Stimulated activated CD4-positive, alpha-beta T cell treated with anti-CD3 and anti-CD28 coated beads, Interleukin-12 subunit alpha, Interleukin-12 subunit beta, amount 100 ng/mL, for 4 hours (primary cell): ENCODE results near the gene PPP6R2.

Experiments
- DNase-seq: peaks from one replicate; pipeline ENCODE4 v3.0.0-alpha.2; 2020

Gene PPP6R2

DNA sequence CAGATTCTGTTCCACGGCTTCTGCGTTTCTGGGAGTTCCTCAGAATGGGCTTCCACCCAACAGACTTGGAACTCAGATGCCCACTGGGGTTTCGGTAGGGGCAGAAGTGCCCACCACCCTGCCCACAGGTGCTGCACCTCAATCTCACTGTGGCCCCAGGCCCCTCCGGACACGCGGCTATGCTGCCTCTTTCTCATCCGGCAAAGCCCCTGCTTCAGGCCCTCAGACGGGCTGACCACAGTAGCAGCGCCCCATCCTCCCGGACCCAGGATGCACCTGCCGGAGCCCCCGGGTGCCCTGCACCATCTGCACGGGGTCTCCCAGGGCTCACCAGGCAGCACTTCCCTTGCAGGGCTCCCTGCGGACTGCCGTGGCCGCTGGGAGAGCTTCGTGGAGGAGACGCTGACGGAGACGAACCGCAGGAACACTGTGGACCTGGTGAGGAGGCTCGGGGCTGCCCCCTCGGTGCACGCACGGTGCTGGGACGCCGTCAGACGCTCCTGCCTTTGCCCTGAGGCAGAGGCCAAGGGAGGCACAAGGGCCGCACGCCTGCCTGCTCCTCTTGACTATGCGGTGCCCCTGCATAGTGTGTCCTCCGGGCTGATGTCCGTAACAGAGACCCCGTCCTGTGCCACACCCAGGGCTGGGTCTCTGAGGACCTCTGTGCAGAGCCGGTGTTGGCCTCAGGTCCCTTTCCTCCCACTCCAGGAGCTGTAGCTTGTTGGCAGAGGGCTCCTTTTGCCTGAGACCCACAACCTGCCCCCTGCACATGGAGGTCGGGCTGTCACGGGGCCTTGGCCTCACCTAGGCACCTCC is 93.1 kb downstream of the PPP6R2 start:
- no peak for DNase-seq

DNA sequence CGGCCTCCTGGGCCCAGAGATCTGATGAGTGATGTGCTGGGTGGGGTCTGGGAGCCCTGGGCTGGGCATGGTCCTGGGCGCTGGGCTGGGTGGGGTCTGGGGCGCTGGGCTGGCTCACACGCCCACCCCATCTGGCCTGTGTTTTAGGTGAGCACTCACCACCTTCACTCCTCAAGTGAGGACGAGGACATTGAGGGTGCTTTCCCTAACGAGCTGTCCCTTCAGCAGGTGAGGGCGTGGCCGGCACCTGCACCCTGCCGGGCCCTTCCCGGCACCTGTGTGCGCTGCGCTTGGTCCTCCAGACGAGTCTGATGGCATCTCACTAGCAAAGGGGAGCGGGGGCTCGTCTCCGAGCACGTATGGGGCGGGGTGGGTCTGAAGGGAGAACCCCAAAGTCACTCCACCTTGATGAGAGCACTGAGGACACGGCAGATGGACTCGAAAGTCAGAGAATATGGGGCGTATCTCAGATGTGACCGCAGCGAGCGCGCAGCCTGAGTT is 93.8 kb downstream of the PPP6R2 start:
- no peak for DNase-seq

GRCh38 chr22:50437511-50438304 is 94.6 kb downstream of the PPP6R2 start:
- DNase-seq: no peak

- DNase-seq: no peak
Observed at GRCh38 chr22:50438305-50439275, 95.5 kb downstream of the PPP6R2 start.

DNA sequence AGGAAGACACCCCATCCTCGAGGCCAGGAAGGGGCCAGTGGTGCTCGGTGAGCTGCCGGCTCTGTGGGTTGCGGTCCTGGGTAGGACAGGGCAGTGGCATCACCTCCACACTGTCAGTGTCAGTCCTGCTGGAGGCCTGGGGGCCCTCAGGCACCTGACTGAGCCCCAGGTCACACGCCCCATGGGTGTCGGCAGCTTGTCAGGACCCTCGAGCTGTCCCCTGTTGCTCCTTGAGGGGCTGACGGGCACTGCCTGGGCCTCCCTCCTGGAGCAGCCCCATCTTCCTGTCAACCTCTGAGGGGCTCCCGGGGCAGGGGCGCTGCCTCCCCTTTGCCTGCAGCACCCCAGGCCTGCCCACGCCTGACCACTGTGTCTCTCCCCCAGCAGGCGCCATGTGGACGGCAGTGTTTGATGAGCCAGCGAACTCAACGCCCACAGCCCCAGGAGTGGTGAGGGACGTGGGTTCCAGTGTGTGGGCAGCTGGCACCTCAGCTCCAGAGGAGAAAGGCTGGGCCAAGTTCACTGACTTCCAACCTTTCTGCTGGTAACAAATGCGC is 96.3 kb downstream of the PPP6R2 start:
- DNase-seq: no peak

GRCh38 chr22:50439871-50440331 is 96.8 kb downstream of the PPP6R2 start:
- no peak for DNase-seq

GRCh38 chr22:50440544-50441249 is 97.6 kb downstream of the PPP6R2 start:
- no peak for DNase-seq

DNA sequence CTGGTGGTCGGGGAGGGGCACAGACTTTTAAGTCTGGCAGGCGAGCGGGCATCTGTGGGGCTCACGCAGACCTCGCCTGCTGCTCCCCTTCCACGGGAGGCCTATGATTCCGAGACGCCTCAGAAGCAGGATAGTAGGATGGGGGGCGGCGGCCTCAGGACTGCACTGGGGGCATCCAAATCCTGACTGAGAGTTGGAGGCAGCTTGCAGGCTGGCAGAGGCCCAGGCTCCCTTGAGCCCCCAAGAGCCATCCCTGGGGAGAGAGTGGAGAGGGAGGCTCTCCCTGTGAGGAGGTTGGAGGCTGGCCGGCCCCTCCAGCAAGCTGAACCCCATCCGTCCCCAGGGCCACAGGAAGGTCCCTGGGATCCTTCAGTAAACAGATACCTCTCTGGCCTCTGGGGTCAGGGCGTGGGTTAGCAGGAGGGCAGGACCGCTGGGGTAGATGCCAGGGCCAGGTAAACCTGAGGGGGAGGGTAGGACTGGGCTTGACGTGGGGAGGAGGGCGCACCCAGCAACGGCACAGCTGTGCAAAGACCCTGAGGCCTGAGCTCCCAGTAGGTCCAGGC is 98.4 kb downstream of the PPP6R2 start:
- no peak for DNase-seq

GRCh38 chr22:50443197-50443596 is 100.1 kb downstream of the PPP6R2 start:
- DNase-seq: no peak

DNA sequence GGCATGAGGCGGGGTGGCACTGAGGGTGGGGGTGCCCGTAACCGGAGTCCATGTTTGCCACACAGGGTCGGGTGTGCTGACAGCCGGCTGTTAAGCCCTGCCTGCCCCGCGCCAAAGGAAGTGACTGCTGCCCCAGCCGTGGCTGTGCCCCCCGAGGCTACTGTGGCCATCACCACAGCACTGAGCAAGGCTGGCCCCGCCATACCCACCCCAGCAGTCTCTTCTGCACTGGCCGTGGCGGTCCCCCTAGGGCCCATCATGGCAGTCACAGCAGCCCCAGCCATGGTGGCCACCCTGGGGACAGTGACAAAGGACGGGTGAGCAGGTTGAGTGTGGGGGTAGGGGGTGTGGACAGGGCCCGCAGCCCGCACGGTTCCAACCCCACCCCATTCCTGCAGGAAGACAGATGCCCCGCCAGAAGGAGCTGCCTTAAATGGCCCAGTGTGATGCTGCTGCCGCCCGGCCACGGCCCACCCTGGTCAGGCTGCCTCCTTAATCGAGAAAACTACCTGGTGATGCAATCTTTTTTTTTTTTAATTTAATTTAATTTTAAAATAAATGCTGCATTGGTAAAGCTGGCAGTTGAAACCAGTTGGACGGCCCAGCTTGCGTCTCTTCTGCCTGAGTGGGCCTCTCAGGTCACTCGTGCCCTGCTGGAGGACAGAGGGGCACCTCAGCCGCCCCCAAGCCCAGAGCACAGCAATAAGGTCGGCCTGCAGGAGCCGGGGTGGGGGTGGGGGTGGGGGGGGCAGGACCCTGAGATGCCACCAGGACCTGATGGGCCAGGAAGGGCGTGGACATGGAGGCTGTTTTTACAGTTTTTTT is 100.9 kb downstream of the PPP6R2 start:
- no peak for DNase-seq

DNA sequence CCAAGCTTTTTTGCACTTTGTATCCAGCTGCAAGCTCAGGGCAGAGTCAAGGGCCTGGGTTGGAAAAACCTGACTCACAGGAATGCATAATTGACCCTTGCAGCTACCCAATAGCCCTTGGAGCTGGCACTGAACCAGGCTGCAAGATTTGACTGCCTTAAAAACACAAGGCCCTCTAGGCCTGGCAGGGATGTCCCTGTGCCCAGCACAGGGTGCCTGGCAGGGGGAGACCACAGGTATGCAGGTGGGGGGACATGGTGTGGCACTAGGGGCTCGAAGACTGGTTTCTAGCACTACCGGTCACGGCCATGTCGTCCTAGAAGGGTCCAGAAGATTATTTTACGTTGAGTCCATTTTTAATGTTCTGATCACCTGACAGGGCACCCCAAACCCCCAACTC is 101.5 kb downstream of the PPP6R2 start:
- DNase-seq: no peak

DNA sequence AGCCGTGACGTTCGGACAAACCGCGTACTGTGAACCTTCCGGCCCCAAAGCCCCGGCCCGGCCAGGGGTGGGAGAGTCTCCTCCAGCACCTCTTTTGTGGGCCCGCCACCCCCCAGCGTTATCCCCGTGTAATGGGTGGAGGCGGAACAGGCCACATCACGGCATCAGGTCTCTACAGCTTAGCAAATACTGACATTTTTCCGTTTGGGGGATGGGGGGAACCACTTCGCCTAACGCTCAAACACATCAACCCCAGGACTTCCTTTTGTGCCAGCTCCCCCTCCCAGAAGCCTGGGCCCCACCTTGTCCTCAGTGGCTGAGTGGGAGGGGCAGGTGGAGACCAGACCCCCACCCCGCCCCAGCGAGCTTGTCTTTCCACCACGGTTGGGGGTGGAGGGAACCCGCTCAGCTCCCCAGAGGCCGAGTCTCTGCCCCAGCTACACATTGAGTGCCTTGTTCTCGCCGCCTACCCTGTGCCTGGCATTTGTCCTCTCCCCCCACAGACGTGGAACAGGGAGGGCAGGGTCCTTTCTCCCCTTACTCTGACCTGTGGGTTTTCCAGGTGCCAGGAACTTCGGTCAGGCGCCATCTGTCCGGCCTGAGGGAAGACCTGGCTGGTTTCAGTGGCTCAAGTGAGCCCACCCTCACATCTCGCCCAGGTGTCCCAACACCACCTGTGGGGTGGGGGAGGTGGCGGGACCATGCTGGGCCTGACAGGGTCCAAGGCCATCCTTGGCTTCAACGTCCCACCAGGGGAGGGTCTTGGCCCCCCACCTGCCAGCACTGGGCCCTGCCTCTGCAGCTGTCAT is 102.1 kb downstream of the PPP6R2 start:
- DNase-seq: no peak

DNA sequence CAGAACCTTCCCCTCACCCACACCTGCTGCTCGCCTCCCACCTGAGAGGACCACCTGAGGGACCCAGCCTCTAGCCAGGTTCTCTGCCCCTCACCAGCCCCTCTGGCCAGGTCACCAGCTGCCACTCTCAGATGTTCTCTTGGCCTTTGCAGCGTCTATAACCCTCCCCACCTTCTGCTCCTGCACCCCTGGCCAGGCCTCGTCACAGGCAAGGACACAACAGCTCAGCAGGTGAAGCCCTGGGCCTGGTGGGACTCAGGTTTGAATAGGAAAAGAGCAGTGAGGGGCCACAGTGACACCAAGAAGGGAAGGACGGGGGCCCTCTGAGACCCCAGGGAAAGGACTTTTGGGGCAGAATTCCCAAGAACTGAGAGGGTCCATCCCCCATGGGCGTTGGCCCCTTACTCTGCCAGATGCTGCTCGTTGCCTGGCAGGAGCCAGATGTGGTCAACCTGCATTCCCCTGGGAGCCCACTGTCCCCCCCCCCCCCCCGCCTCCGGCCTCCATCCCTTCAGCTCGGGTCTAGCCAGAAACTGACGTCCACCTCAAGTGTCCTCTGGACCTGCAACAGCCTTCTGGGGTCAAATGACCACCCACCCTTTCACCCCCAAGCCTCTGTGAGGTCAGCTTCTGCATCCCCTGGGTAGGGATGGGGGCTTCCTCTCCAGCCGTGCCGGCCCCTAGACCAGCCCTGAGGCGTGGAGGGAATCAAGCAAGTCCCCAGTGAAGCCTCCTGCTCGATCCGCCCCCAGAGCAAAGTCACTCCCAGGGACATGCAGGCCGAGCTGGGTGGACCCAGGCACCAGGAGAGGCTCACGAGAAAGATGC is 103.0 kb downstream of the PPP6R2 start:
- no peak for DNase-seq

- DNase-seq: no peak
Observed at GRCh38 chr22:50446708-50447575, 103.8 kb downstream of the PPP6R2 start.

DNA sequence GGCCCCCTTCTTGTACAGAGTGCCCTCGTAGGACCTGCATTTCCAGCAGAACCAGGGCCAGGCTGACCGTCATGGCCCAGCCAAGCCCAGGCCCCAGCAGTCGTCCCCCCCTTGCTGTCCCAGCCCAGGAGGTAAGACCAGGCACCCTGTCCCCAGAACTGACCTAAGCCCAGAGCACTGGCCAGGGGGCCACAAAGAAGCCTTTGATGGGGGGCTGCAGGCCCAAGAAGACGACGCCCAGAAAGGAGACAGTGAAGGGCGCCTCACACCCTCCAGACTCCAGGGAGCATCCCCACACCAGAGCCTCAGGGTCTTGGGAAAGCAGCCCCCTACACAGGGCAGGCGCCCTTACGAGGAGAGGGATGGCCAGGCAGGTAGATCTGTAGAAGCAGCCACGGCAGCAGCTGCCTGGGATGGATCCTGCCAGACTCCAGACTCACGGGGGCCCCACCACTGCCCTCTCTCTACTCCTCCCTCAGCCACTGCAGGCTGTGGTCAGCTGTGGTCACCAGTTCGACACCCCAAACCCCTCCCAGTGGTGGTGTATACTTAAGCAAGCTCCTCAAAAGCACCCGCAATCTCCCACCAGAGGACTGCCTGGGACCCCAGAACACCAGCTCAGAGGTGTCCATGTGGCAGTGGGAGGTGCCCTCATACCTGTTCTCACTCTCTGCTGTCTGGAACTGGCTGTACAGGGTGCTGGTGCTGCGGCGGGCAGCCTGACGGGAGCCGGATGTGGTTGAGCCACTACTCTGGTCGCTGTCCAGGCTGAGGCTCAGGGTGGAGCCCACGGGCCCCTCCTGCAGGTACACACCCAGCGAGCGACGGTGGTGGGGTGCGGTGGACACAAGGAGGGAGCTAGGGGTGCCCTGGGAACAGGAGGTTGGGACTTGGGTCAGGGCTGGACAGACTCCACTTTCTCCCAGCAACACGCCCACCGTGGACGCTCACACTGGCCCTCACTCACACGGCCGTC is 104.7 kb downstream of the PPP6R2 start:
- DNase-seq: no peak

DNA sequence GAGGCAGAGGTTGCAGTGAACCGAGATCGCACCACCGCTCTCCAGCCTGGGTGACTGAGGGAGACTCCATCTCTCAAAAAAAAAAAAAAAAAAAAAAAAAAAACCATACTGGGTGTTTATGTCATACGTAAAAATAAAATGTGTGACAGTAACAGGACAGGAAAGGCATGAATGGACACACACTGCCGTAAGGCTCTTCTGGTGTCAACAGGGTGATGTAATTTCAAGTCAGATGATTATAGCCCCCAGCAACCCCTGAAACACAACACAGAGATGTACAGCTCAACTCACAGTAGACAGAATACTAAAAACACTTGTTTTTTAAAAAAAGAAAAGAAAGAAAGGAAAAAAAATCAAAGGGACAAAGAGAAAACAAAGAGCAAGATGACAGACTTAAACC is 109.5 kb downstream of the PPP6R2 start:
- no peak for DNase-seq
